Fibroblast of skin of right biceps (primary cell): Measurements from ENCODE around the gene ASIC2.

Experiments
- DNase-seq: peaks from one replicate; pipeline ENCODE4 v3.0.0-alpha.2; 2013

ASIC2 gene

GRCh38 chr17:33112763-33113162 lies 180.3 kb downstream of the ASIC2 start:
- DNase-seq = peak; percentile 46

DNA sequence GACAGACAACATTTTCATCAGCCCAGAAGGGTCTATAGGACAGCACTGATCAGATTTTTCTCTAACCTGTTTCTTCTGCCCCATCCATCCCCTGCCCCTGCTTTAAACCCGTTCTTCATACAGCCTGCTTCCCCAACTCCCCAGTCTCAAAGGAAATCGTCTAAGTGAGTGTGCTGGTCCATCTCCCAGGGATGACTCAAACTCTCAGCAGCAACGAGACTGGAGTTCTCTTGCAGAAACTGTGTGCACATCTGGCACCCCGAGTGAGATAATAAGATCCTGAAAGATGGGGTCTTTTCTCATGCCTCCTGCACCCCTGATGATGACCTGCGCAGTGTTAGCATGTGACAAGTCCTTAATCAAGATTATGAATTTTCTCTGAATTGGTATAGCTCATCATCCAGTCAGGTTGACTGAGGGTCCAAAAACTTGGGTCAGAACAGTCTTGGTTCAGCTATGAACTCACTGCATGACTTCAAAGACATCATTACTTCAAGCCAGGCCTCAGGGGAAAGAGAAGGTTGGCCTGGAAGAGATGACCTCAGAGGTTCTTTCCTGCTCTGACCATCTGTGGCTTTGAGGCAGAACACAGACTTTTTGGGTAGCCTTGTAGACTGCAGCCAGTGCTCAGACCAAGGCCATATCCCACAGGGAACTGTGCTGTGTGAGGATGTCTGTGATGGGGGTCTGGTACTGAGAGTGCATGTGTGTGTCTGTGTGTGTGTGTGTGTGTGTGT lies 183.6 kb downstream of the ASIC2 start:
- no peak for DNase-seq

DNA sequence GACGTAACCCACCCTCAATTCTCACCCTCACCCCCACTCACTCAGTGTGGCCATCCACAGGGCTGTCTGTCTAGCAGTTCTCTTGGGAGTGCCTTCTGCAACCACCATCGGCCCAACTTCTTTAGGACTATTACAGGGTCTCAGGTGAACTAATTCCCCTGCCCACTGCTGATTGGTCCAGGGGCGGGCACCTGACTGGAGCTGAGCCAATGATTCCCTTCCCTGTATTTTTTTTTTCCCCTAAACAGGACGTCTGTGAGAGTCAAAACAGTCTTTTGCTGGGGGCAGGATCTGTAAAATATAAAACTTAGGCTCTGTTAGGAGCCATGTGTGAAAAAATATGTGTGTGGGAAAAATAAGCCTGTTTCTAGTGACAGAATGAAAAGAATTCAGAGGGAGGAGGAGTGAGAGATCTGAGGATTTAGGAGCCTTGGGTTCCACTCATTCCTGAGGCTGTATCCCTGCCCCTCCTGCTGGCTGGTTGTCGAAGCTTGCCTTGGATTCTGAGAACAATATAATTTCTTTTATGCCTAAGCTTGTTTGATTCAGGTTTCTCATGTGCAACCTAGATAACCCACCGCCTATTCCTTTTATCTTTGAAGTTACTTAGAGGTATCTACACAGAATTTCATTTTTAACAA lies 186.4 kb downstream of the ASIC2 start:
- DNase-seq = peak; percentile 8

DNA sequence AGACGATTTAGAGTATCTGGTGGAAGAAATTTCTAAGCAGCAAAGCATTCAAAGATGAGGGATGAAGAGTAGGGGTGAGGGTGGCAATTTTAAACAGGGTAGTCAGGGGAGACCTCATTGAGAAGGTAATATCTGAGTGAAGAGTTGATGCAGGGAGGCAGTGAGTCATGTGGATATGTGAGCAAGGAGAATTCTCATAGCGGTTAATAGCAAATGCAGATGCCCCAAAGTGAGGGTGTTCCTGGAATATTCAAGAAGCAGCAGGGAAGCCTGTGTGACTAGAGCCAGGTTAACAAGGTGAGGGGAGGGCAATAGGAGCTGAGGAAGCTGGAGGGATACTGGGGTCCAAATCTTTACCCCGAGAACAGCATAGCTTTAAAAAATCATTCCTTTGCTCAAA lies 187.2 kb downstream of the ASIC2 start:
- no peak for DNase-seq

- no peak for DNase-seq
These were observed 193.2 kb downstream of the ASIC2 start for GRCh38 chr17:33099906-33100305.

DNA sequence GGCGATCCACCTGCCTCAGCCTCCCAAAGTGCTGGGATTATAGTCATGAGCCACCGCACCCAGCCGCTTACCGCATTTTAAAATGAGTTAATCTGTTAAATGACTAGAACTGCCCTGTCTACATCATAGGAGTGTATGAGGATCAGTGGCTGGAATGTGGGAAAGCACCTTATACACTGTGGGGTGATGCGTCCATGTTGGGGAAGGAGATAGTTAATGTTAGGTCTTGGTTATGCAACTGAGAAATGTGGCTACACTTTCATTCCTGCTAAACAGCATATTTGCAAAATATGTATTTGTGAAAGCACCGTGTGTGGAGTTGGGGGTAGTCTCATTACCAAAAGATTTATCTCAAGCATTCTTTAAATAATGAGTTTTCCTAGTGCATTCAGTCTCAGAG lies 193.8 kb downstream of the ASIC2 start:
- no peak for DNase-seq

DNA sequence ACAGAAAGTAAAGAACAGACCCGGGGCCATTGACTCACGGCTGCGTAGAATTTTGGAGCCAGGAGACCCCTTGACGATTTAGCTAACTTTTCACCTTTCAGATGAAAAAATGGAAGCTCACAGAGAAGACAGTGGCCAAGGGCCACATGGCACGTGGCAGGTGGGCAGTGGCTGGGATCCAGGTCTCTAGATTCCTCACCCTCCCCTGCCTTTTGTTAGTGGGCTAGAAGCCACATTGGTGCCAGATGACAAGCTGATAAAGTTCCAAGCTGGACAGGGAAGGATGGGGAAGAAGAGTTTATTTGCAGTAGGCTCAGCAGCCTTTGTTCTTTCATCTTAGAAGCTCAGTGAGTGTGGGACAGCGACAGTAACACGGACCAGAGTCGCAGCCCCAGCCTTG lies 195.7 kb downstream of the ASIC2 start:
- DNase-seq = no peak

DNA sequence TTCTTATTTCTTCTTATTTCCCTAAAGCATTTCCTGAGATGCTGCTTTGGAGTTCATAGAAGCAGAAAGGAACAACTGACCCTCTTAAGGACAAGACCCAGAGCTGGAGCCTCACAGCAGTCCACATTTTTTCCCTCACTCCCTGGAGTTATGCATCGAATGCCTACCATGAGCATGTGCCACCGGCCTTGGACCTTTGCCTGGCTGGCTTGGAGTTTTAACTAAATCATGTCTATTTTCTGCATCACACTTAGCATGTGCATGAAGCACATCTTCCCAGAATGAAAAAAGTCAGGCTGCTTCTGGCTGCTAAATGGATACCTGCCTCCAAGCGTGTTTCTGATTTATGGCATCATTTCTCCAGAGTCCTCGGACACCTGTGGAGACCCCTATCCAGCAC lies 196.9 kb downstream of the ASIC2 start:
- no peak for DNase-seq

- no peak for DNase-seq
These were observed 201.8 kb downstream of the ASIC2 start for GRCh38 chr17:33091271-33091670.

DNA sequence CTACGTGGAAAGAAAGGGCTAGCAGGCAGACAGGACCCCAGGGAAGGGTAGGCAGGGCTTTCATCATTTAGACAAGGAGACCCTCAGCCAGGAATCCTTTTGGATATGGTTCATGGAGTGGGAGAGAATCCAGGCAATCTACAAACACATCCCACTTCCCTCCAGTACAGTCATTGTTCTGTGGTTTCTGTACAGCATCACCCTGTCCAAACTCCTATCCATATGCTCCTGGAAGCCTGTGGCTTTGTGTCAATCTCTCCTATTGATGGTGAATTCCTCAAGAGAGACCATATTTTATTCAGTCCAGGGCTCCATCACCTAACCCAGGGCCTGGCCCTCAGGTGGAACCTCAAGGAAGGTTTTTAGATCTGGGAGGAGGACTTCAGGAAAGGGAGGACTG lies 202.3 kb downstream of the ASIC2 start:
- no peak for DNase-seq

GRCh38 chr17:33086878-33087277 lies 206.2 kb downstream of the ASIC2 start:
- no peak for DNase-seq

GRCh38 chr17:33086041-33086440 lies 207.1 kb downstream of the ASIC2 start:
- no peak for DNase-seq

- no peak for DNase-seq
These were observed 207.8 kb downstream of the ASIC2 start for GRCh38 chr17:33085256-33085655.

DNA sequence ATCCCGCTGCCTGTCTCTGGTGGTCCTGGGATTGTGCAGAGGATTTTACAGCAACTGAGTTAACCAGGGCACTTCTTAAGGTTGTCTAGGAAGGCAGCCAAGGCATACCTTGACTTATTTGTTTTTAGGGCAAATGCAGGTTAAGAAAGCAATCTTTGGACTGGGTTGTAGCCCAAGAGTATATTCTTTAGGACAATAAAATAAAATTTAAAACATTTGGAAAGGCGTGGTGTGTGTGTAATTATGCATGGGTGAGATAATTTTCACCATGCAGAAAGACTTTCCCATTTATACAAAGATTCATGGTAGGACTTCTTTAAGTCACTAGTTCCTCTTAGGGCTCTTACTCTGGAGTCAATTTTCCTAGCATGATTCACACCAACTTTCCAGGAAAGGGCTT lies 208.3 kb downstream of the ASIC2 start:
- no peak for DNase-seq

DNA sequence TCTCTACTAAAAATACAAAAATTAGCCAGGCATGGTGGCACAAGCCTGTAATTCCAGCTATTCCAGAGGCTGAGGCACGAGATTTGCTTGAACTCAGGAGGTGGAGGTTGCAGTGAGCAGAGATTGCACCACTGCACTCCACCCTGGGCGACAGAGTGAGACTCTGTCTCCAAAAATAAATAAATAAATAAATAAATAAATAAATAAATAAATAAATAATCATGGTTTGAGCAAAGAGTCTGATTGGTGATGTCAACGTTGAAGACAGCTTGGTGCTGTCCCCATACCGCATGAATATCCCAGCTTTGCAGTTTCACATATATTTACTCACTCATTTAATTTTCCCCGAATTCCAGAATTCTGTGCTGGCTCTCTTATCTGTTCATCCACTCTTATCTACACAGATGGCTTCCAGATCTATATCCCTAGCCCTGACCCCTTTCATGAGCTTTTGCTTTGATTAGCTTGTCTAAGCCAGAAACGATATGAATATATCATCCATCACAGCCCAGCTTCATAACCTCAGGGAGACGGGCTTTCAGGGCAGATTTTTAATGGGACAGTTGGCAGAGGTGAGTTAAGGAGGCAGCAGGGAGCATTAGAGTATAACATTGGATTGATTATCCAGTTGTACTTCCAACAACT lies 210.4 kb downstream of the ASIC2 start:
- DNase-seq = no peak

DNA sequence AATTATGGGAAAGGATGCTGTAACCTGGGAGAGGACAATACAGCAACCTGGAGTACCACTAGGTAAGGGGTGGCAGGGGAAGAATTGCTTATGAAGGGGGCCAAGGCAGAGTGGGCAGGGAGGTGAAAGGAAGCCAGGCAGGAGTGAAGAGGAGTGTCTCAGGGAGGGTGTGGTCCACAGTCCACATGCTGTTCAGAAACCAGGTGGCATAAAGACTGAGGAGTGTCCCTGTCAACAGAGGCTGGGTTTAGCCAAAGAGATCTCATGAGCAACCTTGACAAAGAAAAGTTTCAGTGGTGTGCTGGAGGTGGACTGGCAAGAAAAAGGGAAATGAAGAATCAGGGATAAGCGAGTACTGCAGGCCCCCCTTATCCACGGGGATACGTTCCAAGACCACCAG lies 213.0 kb downstream of the ASIC2 start:
- DNase-seq = no peak

- DNase-seq = no peak
These were observed 213.9 kb downstream of the ASIC2 start for GRCh38 chr17:33079201-33079600.

- no peak for DNase-seq
These were observed 216.1 kb downstream of the ASIC2 start for GRCh38 chr17:33076979-33077378.

- DNase-seq = no peak
These were observed 219.7 kb downstream of the ASIC2 start for GRCh38 chr17:33073416-33073815.

DNA sequence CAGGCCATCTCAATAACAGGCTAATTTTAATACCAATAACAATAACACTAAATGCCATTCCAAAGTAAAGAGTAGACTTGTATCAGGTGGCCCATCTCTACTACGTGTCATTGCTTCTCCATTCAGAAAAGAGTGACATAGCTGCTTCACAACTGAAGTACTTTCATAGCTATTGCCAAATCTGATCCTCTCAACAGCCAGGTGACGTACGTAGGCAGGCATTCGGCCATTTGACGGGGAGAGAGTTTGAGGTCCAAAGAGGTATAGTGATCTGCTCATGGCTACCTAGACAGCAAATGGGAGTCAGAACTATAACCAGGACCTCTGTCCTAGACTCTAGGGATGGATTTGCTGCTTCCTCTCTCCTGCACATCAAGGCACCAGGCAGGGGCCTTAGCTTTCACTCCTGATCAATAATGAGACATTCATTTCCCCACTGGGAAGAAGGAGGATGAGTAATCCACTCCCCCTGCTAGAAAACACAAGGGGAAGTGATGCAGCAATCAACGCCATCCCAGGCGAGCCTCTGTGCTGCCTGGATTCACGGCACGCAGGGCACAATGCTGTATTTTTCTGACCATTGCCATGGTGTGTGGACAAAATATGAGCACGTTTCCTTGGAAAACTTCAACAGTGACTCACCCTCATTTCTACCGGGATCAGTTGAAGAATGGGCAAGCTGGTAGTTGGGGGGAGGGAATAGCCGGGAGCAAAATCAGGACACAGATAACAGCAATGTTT lies 220.5 kb downstream of the ASIC2 start:
- no peak for DNase-seq

GRCh38 chr17:33071656-33072055 lies 221.4 kb downstream of the ASIC2 start:
- DNase-seq = no peak

DNA sequence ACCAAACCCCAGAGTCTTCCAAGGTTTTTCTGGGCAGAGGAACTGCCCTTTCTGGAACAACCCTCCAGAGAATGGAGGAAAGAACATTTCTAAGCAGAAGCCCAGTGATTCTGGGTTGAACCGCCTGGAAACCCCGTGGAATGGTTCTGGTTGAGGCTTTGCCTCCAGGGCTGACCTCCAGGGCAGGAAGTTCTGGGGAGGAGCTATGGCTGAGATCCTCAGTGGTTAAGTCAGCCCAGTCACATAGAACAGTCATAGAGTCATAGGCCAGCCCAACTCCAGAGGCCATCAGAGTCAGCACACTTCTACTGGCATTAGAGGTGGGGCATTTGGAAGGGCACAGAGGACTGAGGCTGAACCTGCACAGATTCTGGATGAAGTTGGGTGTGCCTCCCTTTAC lies 235.5 kb downstream of the ASIC2 start:
- no peak for DNase-seq

- no peak for DNase-seq
These were observed 236.5 kb downstream of the ASIC2 start for GRCh38 chr17:33056399-33057146.
